Transverse colon (tissue), 4 donors: ENCODE results near the gene ADM2. TPM values are rescaled to one million over a fixed set of nuclear protein-coding genes. Genes with fewer than 3 reads are reported as not detected.

Experiments
- DNase-seq: peaks from one replicate; pipeline ENCODE4 v3.0.0-alpha.2; 2019
- H3K27ac ChIP-seq, 4 donors: fragments of 200-600 bp; sonication (generic); 2 replicates each; pipeline ENCODE4 v1.5.1; 2016 to 2018; ENCODE audit warnings: inconsistent platforms in 4 of 4
- H3K27me3 ChIP-seq: fragments of 200-600 bp; sonication (generic); 2 replicates; pipeline ENCODE4 v1.5.1; 2017; ENCODE audit warnings: inconsistent platforms
- H3K36me3 ChIP-seq, 4 donors: fragments of 200-600 bp; sonication (generic); 2 replicates each; pipeline ENCODE4 v1.5.1; 2017 to 2019; ENCODE audit warnings: inconsistent platforms in 4 of 4
- H3K4me1 ChIP-seq, 4 donors: fragments of 200-600 bp; sonication (generic); 2 replicates each; pipeline ENCODE4 v1.5.1; 2017 to 2020; ENCODE audit warnings: inconsistent platforms in 4 of 4
- H3K4me3 ChIP-seq, 4 donors: fragments of 200-600 bp; sonication (generic); 1 replicate in 1 of 4; 2 replicates in 3 of 4; pipeline versions ENCODE4 v1.5.1 to v1.6.1; 2017 to 2019; ENCODE audit warnings: inconsistent platforms in 4 of 4
- H3K9me3 ChIP-seq, 2 donors: fragments of 200-600 bp; sonication (generic); 2 replicates each; pipeline ENCODE4 v1.5.1; 2017 to 2019; ENCODE audit warnings: inconsistent platforms in 2 of 2
- EP300 ChIP-seq: sonication (generic); formaldehyde crosslinking; IDR thresholded peaks from one replicate; pipeline ENCODE4 v1.6.1; 2017; ENCODE audit warnings: antibody characterized with exemption, low read depth
- POLR2A ChIP-seq: fragments of 450-650 bp; IDR thresholded peaks from one replicate; pipeline ENCODE4 v1.6.1; 2016; ENCODE audit warnings: antibody characterized with exemption, mild to moderate bottlenecking, moderate library complexity
- POLR2AphosphoS5 ChIP-seq, 3 donors: sonication (generic); formaldehyde crosslinking; IDR thresholded peaks; one replicate each; pipeline ENCODE4 v1.6.1; 2016; ENCODE audit warnings: antibody characterized with exemption in 3 of 3
- WGBS, 2 donors: methylation state at CpG; one replicate each; pipeline ENCODE4 v1.1.5; 2018; ENCODE audit warnings: low coverage in 1 of 2; 5-methylcytosine and 5-hydroxymethylcytosine counted together
- in situ Hi-C, 4 donors: fragments of 200-750 bp; cut with MboI; loops; one replicate each; pipeline versions ENCODE4 v1.15.0 to v1.15.1; 2017; ENCODE audit warnings: low sequenced_read_pairs in 3 of 4, low pct_ligation_motif_present in 1 of 4, low pct_unique_long_range_greater_than_20kb in 1 of 4
- intact Hi-C: fragments of 100-400 bp; cut with DNase I; formaldehyde crosslinking; loops from one replicate; pipeline ENCODE4 v1.15.1; 2023; ENCODE audit warnings: low total_unique reads
- total RNA-seq, 4 donors: library from RNA; depleted of rRNA; stranded (reverse); fragments of >200 nt; gene quantifications; one replicate each; pipeline ENCODE4 v1.1.0, GENCODE V29; 2016
- TF ChIP-seq, protein P1 (sequence below), 5 experiments: fragments of 200-600 bp in 3 of 5; fragments of 450-650 bp in 2 of 5; sonication (generic) in 3 of 5; IDR thresholded peaks; 1 replicate in 2 of 5; 2 replicates in 3 of 5; pipeline ENCODE4 v1.5.1; 2016 to 2017; ENCODE audit warnings: antibody characterized with exemption in 5 of 5, inconsistent platforms in 3 of 5, mild to moderate bottlenecking in 2 of 5, moderate library complexity in 1 of 5

Gene ADM2
- total RNA-seq, 4 donors from 2014 or later, result 0.75 to 5.4 (median 1.2) TPM

- intact Hi-C loops (loop anchor here (10.0 kb wide), 1 partner anchor 217 kb away; the partner anchor contains the start of gene HDAC10), in situ Hi-C loops (no loop called here)
- no peak for DNase-seq
- Histone ChIP-seq H3K4me3 (no peak overlapping the region), H3K27me3 (no peaks in the 10 kb centered on the region), H3K36me3 (peaks cover 0 to 6% (median 2%) of the 10 kb centered on the region in 4 donors), H3K9me3 (no peaks in the 10 kb centered on the region), H3K27ac (peak overlapping the region in 3 of 4 donors; percentile 83 to 91 (median 90)), H3K4me1 (peaks cover 53 to 64% (median 57%) of the 10 kb centered on the region in 4 donors)
- WGBS, 2 donors, result 75% methylated on average over 5 of the region's 5 CpGs; no CpG with 5 or more reads in 1 of the 2 donors
- TF ChIP-seq, protein P1, sequence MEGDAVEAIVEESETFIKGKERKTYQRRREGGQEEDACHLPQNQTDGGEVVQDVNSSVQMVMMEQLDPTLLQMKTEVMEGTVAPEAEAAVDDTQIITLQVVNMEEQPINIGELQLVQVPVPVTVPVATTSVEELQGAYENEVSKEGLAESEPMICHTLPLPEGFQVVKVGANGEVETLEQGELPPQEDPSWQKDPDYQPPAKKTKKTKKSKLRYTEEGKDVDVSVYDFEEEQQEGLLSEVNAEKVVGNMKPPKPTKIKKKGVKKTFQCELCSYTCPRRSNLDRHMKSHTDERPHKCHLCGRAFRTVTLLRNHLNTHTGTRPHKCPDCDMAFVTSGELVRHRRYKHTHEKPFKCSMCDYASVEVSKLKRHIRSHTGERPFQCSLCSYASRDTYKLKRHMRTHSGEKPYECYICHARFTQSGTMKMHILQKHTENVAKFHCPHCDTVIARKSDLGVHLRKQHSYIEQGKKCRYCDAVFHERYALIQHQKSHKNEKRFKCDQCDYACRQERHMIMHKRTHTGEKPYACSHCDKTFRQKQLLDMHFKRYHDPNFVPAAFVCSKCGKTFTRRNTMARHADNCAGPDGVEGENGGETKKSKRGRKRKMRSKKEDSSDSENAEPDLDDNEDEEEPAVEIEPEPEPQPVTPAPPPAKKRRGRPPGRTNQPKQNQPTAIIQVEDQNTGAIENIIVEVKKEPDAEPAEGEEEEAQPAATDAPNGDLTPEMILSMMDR (IDR thresholded peaks at IDR 0.05), result no peak
- TF ChIP-seq POLR2A, result no peak
Observed at GRCh38 chr22:50471962-50472361, 9.4 kb upstream of the ADM2 start.

GRCh38 chr22:50473088-50473487, 8.3 kb upstream of the ADM2 start:
- peak overlapping the region in 2 of 4 donors; percentile 91 to 92 for H3K27ac ChIP-seq
- DNase-seq, result peak; percentile 41
- intact Hi-C loops (loop anchor here (10.0 kb wide), 1 partner anchor 218 kb away; the partner anchor contains the start of gene HDAC10), in situ Hi-C loops (no loop called here)
- no peak for TF ChIP-seq POLR2AphosphoS5 (IDR thresholded peaks at IDR 0.05)
- TF ChIP-seq, protein P1 (IDR thresholded peaks at IDR 0.05), result peak in 4 of 5 experiments; percentile 19 to 42 (median 24)
- peaks cover 53 to 64% (median 57%) of the 10 kb centered on the region in 4 donors for H3K4me1 ChIP-seq
- H3K4me3 ChIP-seq, result peak overlapping the region in 2 of 4 donors; percentile 67 to 91
- 66 to 80% methylated on average over 2 to 6 of the region's 6 CpGs for WGBS, 2 donors
- no peaks in the 10 kb centered on the region for H3K9me3 ChIP-seq
- H3K36me3 ChIP-seq, result no peaks in the 10 kb centered on the region
- H3K27me3 ChIP-seq, result no peaks in the 10 kb centered on the region

DNA sequence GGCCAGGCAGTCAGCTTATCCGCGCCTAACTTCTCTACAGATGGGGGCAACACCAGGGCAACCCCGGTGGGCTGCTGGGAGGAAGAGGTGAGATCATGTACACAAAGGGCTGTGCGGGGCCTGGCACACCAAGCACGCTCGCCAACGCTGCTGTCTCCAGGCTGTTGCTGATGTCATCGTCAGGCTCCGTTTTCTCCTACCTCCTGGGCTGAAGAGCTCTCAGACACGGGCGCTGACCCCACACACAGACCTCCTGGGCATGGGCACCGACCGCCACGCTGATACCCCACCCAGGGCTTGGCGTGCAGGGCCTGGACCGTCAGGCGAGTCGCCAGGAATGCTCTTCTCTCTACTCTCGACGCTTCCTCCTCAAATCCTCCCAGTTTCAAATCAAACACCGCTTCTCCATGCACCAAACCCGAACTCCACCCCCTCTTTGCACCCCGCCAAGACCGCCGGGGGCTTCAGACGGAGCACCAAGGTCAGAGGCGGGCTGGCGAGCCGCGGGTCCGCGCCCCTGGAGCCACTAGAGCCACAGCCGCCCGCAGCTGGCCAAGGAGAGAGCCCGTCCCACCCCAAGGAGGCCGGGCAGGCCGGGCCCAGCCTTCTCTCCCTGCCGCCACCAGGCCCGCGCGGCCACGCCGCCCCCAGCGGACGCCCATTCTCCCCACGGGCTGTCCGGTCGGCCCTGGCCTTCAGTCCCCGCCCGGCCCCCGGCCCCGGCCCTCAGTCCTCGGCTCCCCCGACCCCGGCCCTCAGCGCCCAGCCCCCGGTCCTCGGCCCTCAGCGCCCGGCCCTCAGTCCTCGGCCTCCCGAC, 7.3 kb upstream of the ADM2 start:
- WGBS, 2 donors, result 0 to 3% methylated on average over 7 to 50 of the region's 62 CpGs
- Histone ChIP-seq H3K9me3 (no peaks in the 10 kb centered on the region), H3K27ac (peak overlapping the region; percentile 88 to 92 (median 91)), H3K36me3 (no peaks in the 10 kb centered on the region), H3K4me3 (peak overlapping the region; percentile 67 to 92 (median 84)), H3K4me1 (peaks cover 51 to 58% (median 55%) of the 10 kb centered on the region in 4 donors), H3K27me3 (peaks cover 3% of the 10 kb centered on the region)
- in situ Hi-C loops, result no loop called here
- TF ChIP-seq EP300 (no peak), POLR2A (peak; percentile 22)
- TF ChIP-seq, protein P1 (IDR thresholded peaks at IDR 0.05), result peak in 1 of 5 experiments; percentile 8
- intact Hi-C loops, result loop anchor here (10.0 kb wide), 1 partner anchor 219 kb away; the partner anchor contains the start of gene HDAC10
- peak; percentile 44 for DNase-seq

GRCh38 chr22:50474710-50475651, 6.4 kb upstream of the ADM2 start, which contains the start of gene SBF1:
SBF1 (minus strand) TSS chr22:50475035; CDS start chr22:50474840, 195 bp downstream.
- peaks cover 12% of the 10 kb centered on the region for H3K27me3 ChIP-seq
- in situ Hi-C loops, result no loop called here
- DNase-seq, result peak; percentile 94
- no peaks in the 10 kb centered on the region for H3K9me3 ChIP-seq
- no peaks in the 10 kb centered on the region for H3K36me3 ChIP-seq
- peak within 1 kb of the TSS; percentile 88 to 92 (median 91) for H3K27ac ChIP-seq
- intact Hi-C loops, result loop anchor here (10.0 kb wide), 1 partner anchor 220 kb away; the partner anchor contains the start of gene HDAC10
- peak; percentile 50 for TF ChIP-seq POLR2A
- TF ChIP-seq, protein P1 (IDR thresholded peaks at IDR 0.05), result no peak
- TF ChIP-seq POLR2AphosphoS5 (IDR thresholded peaks at IDR 0.05), result peak; percentile 72 to 79 (median 72)
- peaks cover 45 to 49% (median 46%) of the 10 kb centered on the region in 4 donors for H3K4me1 ChIP-seq
- WGBS, 2 donors, result 2% methylated on average over 48 of the region's 97 CpGs; no CpG with 5 or more reads in 1 of the 2 donors
- peak within 1 kb of the TSS; percentile 67 to 92 (median 85) for H3K4me3 ChIP-seq
